Adrenal gland (tissue), 12 donors: ENCODE data around the gene RASL10A. TPM values are rescaled to one million over a fixed set of nuclear protein-coding genes. Genes with fewer than 3 reads are reported as not detected.

Source experiments
- DNase-seq, 7 donors: peaks; one replicate each; pipeline ENCODE4 v3.0.0-alpha.2; 2019 to 2020
- H3K27ac ChIP-seq, 5 donors: fragments of 200-600 bp; sonication (generic) in 4 of 5; 1 replicate in 3 of 5; 2 replicates in 2 of 5; pipeline versions ENCODE4 v1.5.1 to v1.8.0; 2016 to 2020; ENCODE audit warnings: mild to moderate bottlenecking in 1 of 5
- H3K27me3 ChIP-seq: fragments of 200-600 bp; 2 replicates; pipeline ENCODE4 v1.8.0; 2021
- H3K36me3 ChIP-seq, 2 donors: fragments of 200-600 bp; replicated peaks in 1 of 2; 1 replicate in 1 of 2; 2 replicates in 1 of 2; pipeline versions ENCODE4 v1.5.1 to v1.8.0; 2018 to 2022
- H3K4me1 ChIP-seq, 2 donors: fragments of 200-600 bp; replicated peaks in 1 of 2; 1 replicate in 1 of 2; 2 replicates in 1 of 2; pipeline versions ENCODE4 v1.5.1 to v1.8.0; 2018 to 2021
- H3K4me3 ChIP-seq, 4 donors: fragments of 200-600 bp; sonication (generic) in 3 of 4; one replicate each; pipeline ENCODE4 v1.5.1; 2016 to 2018
- H3K9me3 ChIP-seq, 3 donors: fragments of 200-600 bp; sonication (generic) in 1 of 3; replicated peaks in 1 of 3; 1 replicate in 2 of 3; 2 replicates in 1 of 3; pipeline versions ENCODE4 v1.5.1 to v1.8.0; 2016 to 2021
- CTCF ChIP-seq, 6 experiments: fragments of 450-650 bp in 4 of 6; fragments of 200-600 bp in 2 of 6; sonication (generic) in 1 of 6; IDR thresholded peaks; 1 replicate in 5 of 6; 2 replicates in 1 of 6; pipeline versions ENCODE4 v1.5.1 to v1.8.0; 2016 to 2021; ENCODE audit warnings: antibody characterized with exemption in 6 of 6, mild to moderate bottlenecking in 2 of 6, moderate library complexity in 1 of 6
- POLR2A ChIP-seq, 2 donors: fragments of 450-650 bp; IDR thresholded peaks; one replicate each; pipeline ENCODE4 v1.6.1; 2017; ENCODE audit warnings: antibody characterized with exemption in 2 of 2, mild to moderate bottlenecking in 2 of 2, moderate library complexity in 1 of 2
- WGBS, 4 donors: extraction: QIAGEN DNeasy Blood & Tissue Kit in 2 of 4; methylation state at CpG; one replicate each; pipeline versions ENCODE4 v1.1.5 to v1.1.7; 2013 to 2017; 5-methylcytosine and 5-hydroxymethylcytosine counted together
- intact Hi-C, 2 donors: fragments of 100-400 bp; cut with DNase I; formaldehyde crosslinking; loops; one replicate each; pipeline versions ENCODE4 v1.14.1 to v1.15.0; 2022 to 2023
- polyA plus RNA-seq, 3 donors: library from polyadenylated mRNA; stranded (reverse); fragments of 200-250 nt in 2 of 3; fragments of 350-450 nt in 1 of 3; fragmentation: Illumina TruSeq in 1 of 3; extraction: RNeasy Lipid Tissue Mini Kit (QIAGEN cat#74804) in 1 of 3; gene quantifications; one replicate each; pipeline ENCODE4 v1.2.3, GENCODE V29; 2013 to 2014
- total RNA-seq, 9 donors: library from RNA; depleted of rRNA in 4 of 9; stranded (reverse); fragments of >200 nt in 4 of 9; fragments of 120-200 nt in 1 of 9; fragmentation: NEBNext Ultra II Directional in 1 of 9; extraction: Animal tissue kit (Norgen Biotek cat#: 25700) in 1 of 9; gene quantifications; one replicate each; pipeline versions ENCODE4 v1.1.0 to v1.2.4, GENCODE V29; 2013 to 2023
- donor health status: healthy with polysubstance abuse.
- donor health status: Bipolar disorder and iron deficiency.
- donor health status: DM: yes; HTN: yes; CAD: no.
- donor health status: DM: no; HTN: no; CAD: no.
- donor health status: DM: no; HTN: no; CAD: no.
- donor health status: DM: yes; HTN: yes; CAD: no.

Gene RASL10A
- total and polyA plus RNA-seq, 12 donors: 0.33 to 14.4 (median 1.8) TPM

GRCh38 chr22:29308148-29308790, 7.2 kb downstream of the RASL10A start:
- intact Hi-C loops: no loop called here
- Histone ChIP-seq H3K4me1 (peaks cover 42 to 62% of the 10 kb centered on the region in 2 donors), H3K36me3 (no peaks in the 10 kb centered on the region), H3K27me3 (no peaks in the 10 kb centered on the region), H3K4me3 (peak overlapping the region in 1 of 4 donors; percentile 93), H3K27ac (peak overlapping the region in 3 of 5 donors; percentile 70 to 80 (median 76)), H3K9me3 (no peaks in the 10 kb centered on the region)
- TF ChIP-seq CTCF (IDR thresholded peaks at IDR 0.05) (no peak), POLR2A (IDR thresholded peaks at IDR 0.05) (no peak)
- DNase-seq: peak in 5 of 7 donors; percentile 29 to 43 (median 41)
- WGBS, 4 donors: 56 to 83% (median 75%) methylated on average over 15 to 50 of the region's 50 CpGs

- intact Hi-C loops: no loop called here
- peak in 1 of 7 donors; percentile 49 for DNase-seq
- Histone ChIP-seq H3K9me3 (no peaks in the 10 kb centered on the region), H3K27ac (peak overlapping the region; percentile 43 to 93 (median 76)), H3K36me3 (no peaks in the 10 kb centered on the region), H3K4me3 (peak overlapping the region; percentile 3 to 93 (median 37)), H3K27me3 (no peaks in the 10 kb centered on the region), H3K4me1 (peaks cover 48 to 67% of the 10 kb centered on the region in 2 donors)
- TF ChIP-seq POLR2A (IDR thresholded peaks at IDR 0.05): no peak
- peak in 1 of 6 experiments; percentile 1 for TF ChIP-seq CTCF (IDR thresholded peaks at IDR 0.05)
- 47 to 82% (median 70%) methylated on average over 5 to 20 of the region's 20 CpGs for WGBS, 4 donors
Observed at GRCh38 chr22:29307596-29308147, 7.8 kb downstream of the RASL10A start.

- 0 to 10% (median 6%) methylated on average over 1 to 83 of the region's 83 CpGs for WGBS, 4 donors
- TF ChIP-seq CTCF (IDR thresholded peaks at IDR 0.05): peak in 1 of 6 experiments; percentile 8
- TF ChIP-seq POLR2A (IDR thresholded peaks at IDR 0.05): peak; percentile 34 to 60
- Histone ChIP-seq H3K9me3 (no peaks in the 10 kb centered on the region), H3K27me3 (no peaks in the 10 kb centered on the region), H3K36me3 (no peaks in the 10 kb centered on the region), H3K4me1 (peaks cover 54 to 72% of the 10 kb centered on the region in 2 donors), H3K4me3 (peak overlapping the region; percentile 3 to 93 (median 37)), H3K27ac (peak overlapping the region; percentile 43 to 93 (median 76))
- DNase-seq: peak; percentile 76 to 87 (median 84)
- intact Hi-C loops: no loop called here
Observed at GRCh38 chr22:29306835-29307595, 8.5 kb downstream of the RASL10A start.

- Histone ChIP-seq H3K27me3 (no peaks in the 10 kb centered on the region), H3K4me3 (peak within 1 kb of the TSS; percentile 3 to 93 (median 37)), H3K36me3 (no peaks in the 10 kb centered on the region), H3K4me1 (peaks cover 51 to 66% of the 10 kb centered on the region in 2 donors), H3K9me3 (no peaks in the 10 kb centered on the region), H3K27ac (peak within 1 kb of the TSS; percentile 43 to 93 (median 76))
- WGBS, 4 donors: 0 to 3% (median 0%) methylated on average over 9 to 40 of the region's 40 CpGs
- peak; percentile 55 to 73 (median 67) for TF ChIP-seq CTCF (IDR thresholded peaks at IDR 0.05)
- TF ChIP-seq POLR2A (IDR thresholded peaks at IDR 0.05): no peak
- peak; percentile 82 to 88 (median 86) for DNase-seq
- intact Hi-C loops: no loop called here
Observed at GRCh38 chr22:29306175-29306834, 9.2 kb downstream of the RASL10A start, which contains the start of gene GAS2L1. GAS2L1 (plus strand) TSS chr22:29306650; CDS start chr22:29308106, 1,456 bp downstream.
